GM18499 (cell line): ENCODE results near the gene OTUB2.
"Not testable (repeated sequence)": the region's sequence is repeated elsewhere in the genome, so short reads cannot be mapped to it uniquely, and the experiment has no call there.

Experiments
- ATAC-seq: cut with Tn5 transposase; IDR thresholded peaks from one replicate; pipeline ENCODE4 v1.9.1; 2021; ENCODE audit warnings: moderate number of reproducible peaks; ENCODE audit not compliant: insufficient read depth, unreplicated experiment

Gene OTUB2

GRCh38 chr14:94052199-94052598 is 26.1 kb downstream of the OTUB2 start:
- ATAC-seq = no peak

- no peak for ATAC-seq
These were observed 26.5 kb downstream of the OTUB2 start for GRCh38 chr14:94052662-94053061.

- ATAC-seq = no peak
These were observed 28.3 kb downstream of the OTUB2 start for GRCh38 chr14:94054401-94054800.

GRCh38 chr14:94054936-94055335 is 28.8 kb downstream of the OTUB2 start:
- no peak for ATAC-seq

GRCh38 chr14:94056579-94057308 is 30.6 kb downstream of the OTUB2 start:
- ATAC-seq = no peak

GRCh38 chr14:94058128-94058673 is 32.1 kb downstream of the OTUB2 start:
- ATAC-seq = no peak

- no peak for ATAC-seq
These were observed 32.6 kb downstream of the OTUB2 start for GRCh38 chr14:94058674-94059138.

GRCh38 chr14:94059998-94060397 is 33.9 kb downstream of the OTUB2 start:
- no peak for ATAC-seq

GRCh38 chr14:94062344-94062940 is 36.3 kb downstream of the OTUB2 start:
- no peak for ATAC-seq

- no peak for ATAC-seq
These were observed 40.0 kb downstream of the OTUB2 start for GRCh38 chr14:94066089-94066676.

GRCh38 chr14:94072076-94072475 is 45.9 kb downstream of the OTUB2 start:
- ATAC-seq = not testable (repeated sequence)

- ATAC-seq = no peak
These were observed 48.4 kb downstream of the OTUB2 start for GRCh38 chr14:94074534-94074933.

- ATAC-seq = no peak
These were observed 48.9 kb downstream of the OTUB2 start for GRCh38 chr14:94075008-94075407.

- ATAC-seq = no peak
These were observed 51.1 kb downstream of the OTUB2 start for GRCh38 chr14:94077111-94077821.

- ATAC-seq = no peak
These were observed 51.7 kb downstream of the OTUB2 start for GRCh38 chr14:94077823-94078222.

- ATAC-seq = no peak
These were observed 53.9 kb downstream of the OTUB2 start for GRCh38 chr14:94079891-94080620.

- peak; percentile 91 for ATAC-seq
These were observed 54.7 kb downstream of the OTUB2 start, which contains the start of the genes DDX24 and IFI27L1 for GRCh38 chr14:94080621-94081385. Gene DDX24, minus strand, starts transcription at chr14:94081202. Its CDS starts 1,460 bp downstream, at chr14:94079742. Gene IFI27L1, plus strand, starts transcription at chr14:94081310. Its CDS starts 15,628 bp downstream, at chr14:94096938.

- peak; percentile 11 for ATAC-seq
These were observed 55.3 kb downstream of the OTUB2 start for GRCh38 chr14:94081386-94081820.

- no peak for ATAC-seq
These were observed 61.8 kb downstream of the OTUB2 start for GRCh38 chr14:94087891-94088290.
